Activated T-cell treated with anti-CD3 and anti-CD28 coated beads, Interleukin-2, amount 50 U/mL, for 24 hours (primary cell): Measurements from ENCODE around the gene PTPN1.

Experiments
- DNase-seq: peaks from one replicate; pipeline ENCODE4 v3.0.0-alpha.2; 2020
- H3K27ac Mint-ChIP-seq: 2 replicates; pipeline ENCODE4 v1.8.0; 2020; ENCODE audit warnings: mild to moderate bottlenecking, mixed read lengths
- H3K27me3 Mint-ChIP-seq: 2 replicates; pipeline ENCODE4 v1.8.0; 2020; ENCODE audit warnings: mixed read lengths
- H3K36me3 Mint-ChIP-seq: 2 replicates; pipeline ENCODE4 v1.8.0; 2020; ENCODE audit warnings: low read depth, mixed read lengths
- H3K4me1 Mint-ChIP-seq: 2 replicates; pipeline ENCODE4 v1.8.0; 2020; ENCODE audit warnings: low read depth, mixed read lengths
- H3K4me3 Mint-ChIP-seq: 2 replicates; pipeline ENCODE4 v1.8.0; 2020; ENCODE audit warnings: mild to moderate bottlenecking, moderate library complexity, mixed read lengths
- H3K9me3 Mint-ChIP-seq: 2 replicates; pipeline ENCODE4 v1.8.0; 2020; ENCODE audit warnings: mixed read lengths

PTPN1 gene

DNA sequence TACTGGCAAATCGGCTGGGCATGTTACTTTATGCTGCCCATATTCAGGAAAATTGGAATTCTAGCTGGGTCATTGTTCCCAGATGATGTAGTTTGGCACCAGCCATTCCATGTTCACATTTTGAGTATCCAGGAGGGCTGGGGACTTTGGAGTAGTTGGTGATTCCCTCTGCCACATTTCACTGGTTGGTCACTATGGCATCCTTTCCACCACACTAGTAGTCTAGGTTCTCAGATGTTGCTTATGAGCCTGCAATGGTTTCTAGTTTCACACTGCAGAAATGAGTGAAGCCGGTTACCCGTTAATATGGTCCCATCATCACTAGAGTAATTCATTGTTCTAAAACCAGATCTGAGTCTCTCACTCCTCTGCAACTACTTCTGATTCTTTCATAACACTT is 4.6 kb downstream of the PTPN1 start:
- peaks cover 78% of the 10 kb centered on the region for H3K36me3 Mint-ChIP-seq
- no peaks in the 10 kb centered on the region for H3K9me3 Mint-ChIP-seq
- no peak for DNase-seq
- peaks cover 77% of the 10 kb centered on the region for H3K4me1 Mint-ChIP-seq
- peak overlapping the region; percentile 96 for H3K27ac Mint-ChIP-seq
- H3K27me3 Mint-ChIP-seq: no peaks in the 10 kb centered on the region
- H3K4me3 Mint-ChIP-seq: peak overlapping the region; percentile 96

DNA sequence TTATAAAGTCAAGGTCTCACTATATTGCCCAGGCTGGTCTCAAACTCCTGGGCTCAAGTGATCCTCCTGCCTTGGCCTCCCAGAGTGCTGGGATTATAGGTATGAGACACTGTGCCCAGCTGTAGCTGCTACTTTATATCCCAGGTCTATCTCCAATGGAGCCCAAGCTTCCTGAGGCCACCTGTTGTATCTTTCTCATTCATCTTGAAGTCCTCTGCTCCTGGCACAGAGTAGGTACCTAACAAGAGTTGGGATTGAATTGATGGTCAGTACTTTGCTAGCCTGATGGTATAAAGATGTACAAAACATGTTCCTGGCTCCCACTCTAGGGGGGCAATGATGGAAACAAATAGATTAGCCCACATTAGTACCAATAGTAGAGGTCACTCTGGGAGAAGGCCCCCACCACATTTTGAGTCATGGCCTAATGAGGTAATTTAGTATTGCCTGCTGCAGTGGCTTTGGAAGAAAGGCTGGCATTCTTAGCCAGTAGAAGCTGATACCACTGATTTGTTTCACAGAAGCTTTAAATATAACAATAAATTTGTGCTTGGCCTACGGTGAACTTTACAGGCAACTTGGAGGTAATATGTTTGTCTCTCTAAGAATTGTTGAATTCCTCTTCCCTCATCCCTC is 5.4 kb downstream of the PTPN1 start:
- DNase-seq: no peak
- H3K27me3 Mint-ChIP-seq: no peaks in the 10 kb centered on the region
- H3K4me3 Mint-ChIP-seq: peak overlapping the region; percentile 96
- H3K9me3 Mint-ChIP-seq: no peaks in the 10 kb centered on the region
- H3K27ac Mint-ChIP-seq: peak overlapping the region; percentile 96
- peaks cover 85% of the 10 kb centered on the region for H3K4me1 Mint-ChIP-seq
- peaks cover 79% of the 10 kb centered on the region for H3K36me3 Mint-ChIP-seq

DNA sequence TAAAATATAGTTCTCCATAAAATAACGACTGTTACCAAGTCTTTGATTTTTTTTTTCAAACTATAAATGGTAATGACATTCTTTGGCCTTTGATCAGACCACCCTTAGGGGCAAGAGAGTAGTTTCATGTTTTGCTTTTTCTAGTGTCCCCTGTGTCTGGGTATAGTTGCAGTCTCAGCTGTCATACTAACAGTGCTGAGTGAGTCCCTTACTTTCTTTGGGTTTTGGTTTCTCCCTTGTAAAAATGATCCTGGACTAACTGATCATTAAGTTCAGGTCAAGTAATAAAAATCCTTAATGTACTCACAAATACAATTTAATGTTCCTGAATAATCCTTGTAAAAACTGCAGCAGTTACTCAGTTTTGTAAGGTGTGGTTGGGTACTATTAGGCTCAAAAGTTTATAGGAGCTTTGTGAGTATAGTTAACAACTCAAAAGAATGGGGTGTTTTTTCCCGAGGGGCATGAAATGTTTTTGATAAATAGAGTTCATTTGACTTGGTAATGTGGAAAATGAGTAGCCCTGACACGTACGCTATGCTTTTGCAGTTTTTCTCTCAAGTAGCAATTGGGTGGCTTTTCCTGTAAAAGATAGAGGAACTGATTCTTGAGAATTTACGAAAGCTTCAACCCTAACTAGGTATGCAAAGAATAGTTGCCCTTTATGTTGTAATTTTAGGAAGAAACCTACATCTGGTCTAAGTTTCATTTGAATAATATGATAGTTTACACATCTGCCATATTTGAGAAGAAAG is 6.2 kb downstream of the PTPN1 start:
- peak overlapping the region; percentile 77 for H3K4me3 Mint-ChIP-seq
- no peak for DNase-seq
- peak overlapping the region; percentile 96 for H3K27ac Mint-ChIP-seq
- no peaks in the 10 kb centered on the region for H3K9me3 Mint-ChIP-seq
- peaks cover 91% of the 10 kb centered on the region for H3K4me1 Mint-ChIP-seq
- peaks cover 78% of the 10 kb centered on the region for H3K36me3 Mint-ChIP-seq
- no peaks in the 10 kb centered on the region for H3K27me3 Mint-ChIP-seq

DNA sequence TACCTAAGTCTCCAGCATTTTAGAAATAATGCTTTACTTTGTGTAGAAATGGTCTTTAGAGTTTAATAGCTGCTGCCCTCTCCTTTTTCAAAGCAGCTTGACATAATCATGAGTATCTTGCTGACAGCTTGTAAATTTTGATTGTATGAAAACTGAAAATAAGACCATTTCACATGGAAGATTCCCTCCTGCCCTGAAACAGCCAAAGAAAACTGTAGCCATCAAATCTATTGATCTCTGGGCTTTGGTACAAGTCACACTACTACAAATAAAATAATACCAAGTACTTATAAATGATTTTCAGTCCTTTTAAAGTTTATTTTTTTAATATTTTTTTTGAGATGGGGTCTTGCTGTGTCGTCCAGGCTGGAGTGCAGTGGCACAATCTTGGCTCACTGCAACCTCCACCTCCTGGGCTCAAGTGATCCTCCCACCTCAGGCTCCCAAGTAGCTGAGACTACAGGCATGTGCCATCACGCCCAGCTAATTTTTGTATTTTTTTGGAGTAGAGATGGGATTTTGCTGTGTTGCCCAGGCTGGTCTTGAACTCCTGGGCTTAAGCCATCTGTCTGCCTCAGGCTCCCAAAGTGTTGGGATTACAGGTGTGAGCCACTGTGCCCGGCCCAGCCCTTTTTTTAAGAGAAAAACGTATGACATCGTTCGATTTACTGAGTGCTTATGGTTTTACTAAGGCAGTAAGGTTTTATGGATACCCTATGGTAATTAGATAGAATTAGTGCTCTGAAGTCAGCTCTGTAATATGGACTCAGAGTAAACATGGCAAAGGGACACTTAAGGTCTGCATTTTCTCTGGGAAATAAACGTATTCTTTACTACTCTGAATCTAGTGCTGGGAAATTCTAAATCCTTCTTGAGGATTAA is 7.0 kb downstream of the PTPN1 start:
- Mint-ChIP-seq H3K4me3 (peak overlapping the region; percentile 77), H3K4me1 (peaks cover 98% of the 10 kb centered on the region), H3K36me3 (peaks cover 81% of the 10 kb centered on the region), H3K9me3 (no peaks in the 10 kb centered on the region), H3K27ac (peak overlapping the region; percentile 96), H3K27me3 (no peaks in the 10 kb centered on the region)
- DNase-seq: no peak

DNA sequence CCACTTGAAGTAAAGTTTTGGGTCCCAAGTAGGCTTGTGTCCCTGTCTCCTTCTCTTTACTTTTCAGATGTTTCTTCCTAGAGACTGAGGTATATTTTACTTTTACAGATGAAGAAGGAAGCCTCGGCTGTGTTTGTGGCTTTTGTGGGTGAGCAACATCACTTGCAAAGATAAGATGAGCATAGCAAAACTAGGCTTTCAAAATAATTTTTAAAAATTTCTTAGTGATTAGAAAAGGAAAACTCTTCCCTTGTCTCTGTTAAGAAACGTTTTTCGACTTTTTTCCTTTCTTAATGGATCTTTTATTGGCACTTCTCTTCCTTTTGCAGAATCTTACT is 7.6 kb downstream of the PTPN1 start:
- Mint-ChIP-seq H3K27ac (peak overlapping the region; percentile 96), H3K4me1 (peaks cover 96% of the 10 kb centered on the region), H3K27me3 (no peaks in the 10 kb centered on the region), H3K9me3 (no peaks in the 10 kb centered on the region), H3K36me3 (peaks cover 77% of the 10 kb centered on the region), H3K4me3 (peak overlapping the region; percentile 77)
- no peak for DNase-seq

DNA sequence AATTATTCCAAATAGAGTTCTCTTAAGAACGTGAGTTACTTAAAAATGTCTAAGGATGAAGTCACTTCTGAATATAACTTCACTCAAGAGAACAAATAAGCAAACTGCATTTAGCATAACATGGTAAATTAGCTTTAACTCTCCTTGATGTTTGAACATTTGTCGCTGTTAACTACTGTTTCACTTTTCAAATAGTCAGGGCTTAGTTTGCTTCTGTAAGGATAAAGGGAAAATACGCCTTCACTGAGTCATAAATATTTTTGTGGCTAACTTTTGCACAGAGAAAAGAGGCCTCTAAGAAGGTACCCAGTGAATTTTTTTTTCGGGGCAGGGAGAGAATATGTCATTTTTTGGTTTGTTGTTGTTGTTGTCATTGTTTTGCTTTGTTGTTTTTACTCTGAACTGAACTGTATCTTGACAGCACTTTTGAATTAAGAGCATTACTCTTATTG is 8.1 kb downstream of the PTPN1 start:
- Mint-ChIP-seq H3K36me3 (peaks cover 77% of the 10 kb centered on the region), H3K9me3 (no peaks in the 10 kb centered on the region), H3K27ac (peak overlapping the region; percentile 96), H3K27me3 (no peaks in the 10 kb centered on the region), H3K4me3 (peak overlapping the region; percentile 77), H3K4me1 (peaks cover 96% of the 10 kb centered on the region)
- DNase-seq: no peak

DNA sequence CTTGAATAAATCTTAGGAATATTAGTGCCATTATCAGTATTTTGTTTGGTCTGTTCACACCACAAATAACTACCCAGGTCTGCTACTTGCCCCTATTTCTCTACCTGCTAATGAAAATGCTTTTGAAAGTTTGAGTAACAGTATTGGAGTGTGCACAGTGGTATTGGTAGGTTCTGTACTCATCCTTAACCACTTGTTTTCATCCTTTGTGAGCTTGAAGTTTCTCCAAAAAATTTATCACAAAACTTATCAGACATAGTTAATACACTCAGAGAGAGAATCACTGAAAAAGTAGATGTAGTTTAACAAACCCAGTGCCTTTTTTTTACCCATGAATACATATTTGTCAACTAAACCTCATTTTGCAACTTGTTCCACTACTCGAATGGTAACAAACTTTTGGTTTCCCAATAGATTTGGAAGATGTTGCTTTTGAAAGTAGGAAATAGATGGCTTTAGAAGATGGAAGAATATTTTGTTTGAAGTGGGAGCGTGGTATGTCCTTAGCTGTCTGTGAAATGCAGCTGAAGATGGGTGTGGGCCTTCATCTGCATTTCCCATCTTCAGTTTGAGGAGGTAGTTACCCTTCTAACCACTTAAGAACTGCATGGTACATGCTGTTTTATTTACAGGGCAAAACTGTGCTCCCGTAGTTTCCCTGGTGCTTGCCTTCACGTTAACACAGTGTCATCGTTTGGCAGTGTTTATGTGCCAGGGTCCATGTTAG is 9.0 kb downstream of the PTPN1 start:
- Mint-ChIP-seq H3K9me3 (no peaks in the 10 kb centered on the region), H3K36me3 (peaks cover 76% of the 10 kb centered on the region), H3K27me3 (no peaks in the 10 kb centered on the region), H3K27ac (peak overlapping the region; percentile 96), H3K4me3 (peak overlapping the region; percentile 77), H3K4me1 (peaks cover 95% of the 10 kb centered on the region)
- DNase-seq: no peak

DNA sequence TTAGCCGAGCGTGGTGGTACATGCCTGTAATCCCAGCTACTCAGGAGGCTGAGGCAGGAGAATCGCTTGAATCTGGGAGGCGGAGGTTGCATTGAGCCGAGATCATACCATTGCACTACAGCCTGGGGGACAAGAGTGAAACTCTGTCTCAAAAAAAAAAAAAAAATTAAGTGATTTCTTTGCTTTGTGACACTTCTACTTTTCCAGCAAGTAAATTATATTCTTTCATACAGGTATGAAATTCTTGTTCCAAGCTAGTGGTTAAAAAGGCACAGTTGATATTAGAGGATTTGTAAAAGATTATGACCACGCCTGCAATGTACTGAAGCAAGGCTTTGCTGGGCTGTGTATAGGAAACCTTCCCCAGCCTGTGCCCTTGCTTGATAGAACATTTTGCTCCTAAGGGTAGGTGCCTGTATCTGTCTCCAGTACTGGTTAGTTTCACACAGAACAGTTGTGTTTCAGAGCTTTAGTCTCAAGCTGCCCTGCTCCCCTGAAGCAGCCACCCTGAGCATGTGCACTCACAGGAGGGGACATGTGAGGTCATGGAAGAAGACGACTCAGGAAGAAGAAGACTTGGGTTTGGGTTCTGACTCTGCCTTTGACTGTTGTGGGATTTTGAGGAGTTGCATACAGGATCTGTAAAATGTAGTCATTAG is 10.2 kb downstream of the PTPN1 start:
- H3K36me3 Mint-ChIP-seq: peaks cover 65% of the 10 kb centered on the region
- no peaks in the 10 kb centered on the region for H3K9me3 Mint-ChIP-seq
- H3K4me3 Mint-ChIP-seq: peak overlapping the region; percentile 77
- DNase-seq: peak; percentile 51
- peak overlapping the region; percentile 96 for H3K27ac Mint-ChIP-seq
- H3K4me1 Mint-ChIP-seq: peaks cover 85% of the 10 kb centered on the region
- H3K27me3 Mint-ChIP-seq: no peaks in the 10 kb centered on the region

DNA sequence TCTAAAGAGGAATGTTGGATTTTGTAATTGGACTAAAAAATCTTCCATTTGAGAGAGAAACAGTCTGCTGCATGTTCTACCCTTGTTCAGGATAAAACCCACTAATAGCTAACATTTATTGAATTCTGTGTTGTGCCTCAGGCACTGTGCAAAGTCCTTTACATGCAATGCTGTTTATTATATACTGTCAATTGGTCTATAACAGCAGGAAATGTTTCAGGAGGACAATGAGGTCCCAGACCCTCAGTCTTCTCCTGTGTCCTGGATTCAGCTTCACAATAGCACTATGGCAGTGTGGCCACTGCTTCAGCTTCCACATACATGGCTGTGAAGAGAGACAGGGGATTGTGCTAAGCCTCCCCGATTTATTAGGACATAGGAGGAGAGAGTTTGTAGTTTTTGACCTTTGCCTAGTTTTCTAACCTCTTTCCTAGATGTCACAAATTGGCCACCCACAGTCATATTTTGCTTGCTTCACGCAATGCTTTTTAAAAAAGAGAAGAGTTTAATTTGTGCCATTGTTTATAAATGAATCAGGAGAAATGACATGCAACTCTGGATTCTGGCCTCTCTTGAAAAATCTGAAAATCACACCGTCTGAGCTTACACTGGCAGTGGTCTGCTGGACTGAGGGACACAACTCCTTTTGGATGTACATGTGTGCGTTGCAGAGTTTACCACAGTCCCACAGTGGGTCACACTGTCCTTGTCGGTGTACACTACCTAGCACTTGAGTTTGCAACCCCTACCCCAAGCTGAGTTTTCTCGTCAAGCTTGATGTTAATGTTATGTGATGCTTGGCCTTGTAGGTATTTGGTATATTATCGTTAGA is 11.3 kb downstream of the PTPN1 start:
- DNase-seq: no peak
- Mint-ChIP-seq H3K27me3 (no peaks in the 10 kb centered on the region), H3K36me3 (peaks cover 54% of the 10 kb centered on the region), H3K9me3 (no peaks in the 10 kb centered on the region), H3K27ac (peak overlapping the region; percentile 96), H3K4me1 (peaks cover 74% of the 10 kb centered on the region), H3K4me3 (no peak overlapping the region)

DNA sequence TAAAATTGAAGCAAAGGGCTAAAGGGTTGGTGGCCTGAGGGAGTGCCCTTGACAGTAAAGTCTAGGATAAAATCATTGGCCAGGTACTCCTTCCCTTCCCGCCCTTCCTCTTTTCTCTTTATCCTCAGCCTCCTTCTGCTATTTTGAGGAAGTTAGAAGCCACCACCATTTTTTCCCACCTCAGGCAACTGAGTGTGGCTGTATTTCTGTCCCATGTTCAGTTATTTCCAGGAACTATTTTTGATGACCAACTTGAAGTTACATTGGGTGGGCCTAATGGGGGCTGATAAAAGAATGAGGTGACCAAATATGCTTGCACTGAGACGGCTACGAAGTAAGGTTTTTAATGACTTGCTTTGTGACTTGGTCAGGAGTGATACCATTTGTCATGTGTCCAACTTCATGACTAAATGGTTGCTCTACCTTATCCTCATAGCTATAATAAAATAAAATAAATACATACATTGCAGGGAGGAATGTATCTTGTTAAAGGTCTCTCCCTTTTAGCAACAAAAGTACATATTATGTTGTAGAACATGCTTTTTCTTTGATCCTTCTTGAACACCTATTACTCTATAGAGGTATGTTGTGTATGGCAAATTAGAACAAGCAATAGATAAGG is 12.0 kb downstream of the PTPN1 start:
- H3K4me1 Mint-ChIP-seq: peaks cover 68% of the 10 kb centered on the region
- DNase-seq: no peak
- H3K27ac Mint-ChIP-seq: peak overlapping the region; percentile 96
- no peaks in the 10 kb centered on the region for H3K9me3 Mint-ChIP-seq
- H3K4me3 Mint-ChIP-seq: no peak overlapping the region
- no peaks in the 10 kb centered on the region for H3K27me3 Mint-ChIP-seq
- peaks cover 52% of the 10 kb centered on the region for H3K36me3 Mint-ChIP-seq

DNA sequence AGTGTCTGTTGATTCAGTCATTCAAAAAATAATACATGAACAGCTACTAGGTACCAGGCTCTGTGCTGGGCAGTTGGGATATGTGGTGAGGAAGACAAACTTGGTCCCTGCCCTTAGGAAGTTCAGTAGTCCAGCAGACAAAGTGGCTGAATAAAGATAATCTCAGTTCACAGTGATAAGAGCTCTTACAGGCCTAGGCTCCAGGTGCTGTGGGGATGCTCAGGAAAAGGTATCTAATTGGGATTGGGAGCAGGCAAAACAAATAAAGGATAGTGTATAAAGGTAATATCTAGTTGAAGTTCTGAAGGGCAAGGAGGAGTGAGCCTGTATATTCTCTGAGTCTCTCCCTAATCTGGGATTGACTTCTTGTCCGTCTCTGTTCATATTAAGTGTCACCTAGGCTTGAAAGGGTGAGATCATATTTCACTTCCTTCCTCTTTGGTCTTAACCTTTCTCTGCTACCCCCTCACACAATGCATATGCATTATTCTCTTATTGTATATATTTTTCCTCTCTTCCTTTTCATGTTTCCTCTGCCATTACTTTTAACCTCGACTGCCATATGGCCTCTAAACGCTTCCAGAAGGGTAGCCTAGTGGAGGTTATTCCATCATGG is 13.5 kb downstream of the PTPN1 start:
- H3K27me3 Mint-ChIP-seq: no peaks in the 10 kb centered on the region
- peak overlapping the region; percentile 84 for H3K27ac Mint-ChIP-seq
- peaks cover 43% of the 10 kb centered on the region for H3K36me3 Mint-ChIP-seq
- H3K9me3 Mint-ChIP-seq: no peaks in the 10 kb centered on the region
- DNase-seq: no peak
- peaks cover 54% of the 10 kb centered on the region for H3K4me1 Mint-ChIP-seq
- peak overlapping the region; percentile 6 for H3K4me3 Mint-ChIP-seq

DNA sequence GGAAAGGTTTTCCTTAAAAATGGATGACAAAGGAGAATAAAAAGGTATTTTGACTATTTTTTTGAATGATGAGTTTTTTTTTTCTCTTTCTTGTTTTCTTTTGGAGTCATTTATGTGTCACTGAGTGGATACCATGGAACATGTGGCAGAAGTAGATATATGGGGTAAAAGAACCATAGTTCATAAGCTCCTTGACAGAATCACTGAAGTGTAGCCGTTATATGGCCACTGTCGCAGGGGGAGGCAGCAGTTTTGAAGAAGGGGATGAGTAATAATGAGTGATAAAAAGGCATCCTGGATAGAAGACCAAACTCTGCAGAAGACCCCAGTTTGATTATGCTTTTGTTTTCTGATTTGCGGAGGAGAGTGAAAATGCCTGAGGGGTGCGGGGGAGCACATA is 15.5 kb downstream of the PTPN1 start:
- peaks cover 39% of the 10 kb centered on the region for H3K36me3 Mint-ChIP-seq
- H3K9me3 Mint-ChIP-seq: no peaks in the 10 kb centered on the region
- peaks cover 44% of the 10 kb centered on the region for H3K4me1 Mint-ChIP-seq
- H3K4me3 Mint-ChIP-seq: no peak overlapping the region
- no peak overlapping the region for H3K27ac Mint-ChIP-seq
- DNase-seq: no peak
- H3K27me3 Mint-ChIP-seq: no peaks in the 10 kb centered on the region
